ENCODE measurements around the gene C1orf216.
A peak's percentile ranks its signal among the peaks of the same experiment; 100 is the strongest.

C1orf216 gene, protein sequence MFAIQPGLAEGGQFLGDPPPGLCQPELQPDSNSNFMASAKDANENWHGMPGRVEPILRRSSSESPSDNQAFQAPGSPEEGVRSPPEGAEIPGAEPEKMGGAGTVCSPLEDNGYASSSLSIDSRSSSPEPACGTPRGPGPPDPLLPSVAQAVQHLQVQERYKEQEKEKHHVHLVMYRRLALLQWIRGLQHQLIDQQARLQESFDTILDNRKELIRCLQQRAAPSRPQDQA

DNA sequence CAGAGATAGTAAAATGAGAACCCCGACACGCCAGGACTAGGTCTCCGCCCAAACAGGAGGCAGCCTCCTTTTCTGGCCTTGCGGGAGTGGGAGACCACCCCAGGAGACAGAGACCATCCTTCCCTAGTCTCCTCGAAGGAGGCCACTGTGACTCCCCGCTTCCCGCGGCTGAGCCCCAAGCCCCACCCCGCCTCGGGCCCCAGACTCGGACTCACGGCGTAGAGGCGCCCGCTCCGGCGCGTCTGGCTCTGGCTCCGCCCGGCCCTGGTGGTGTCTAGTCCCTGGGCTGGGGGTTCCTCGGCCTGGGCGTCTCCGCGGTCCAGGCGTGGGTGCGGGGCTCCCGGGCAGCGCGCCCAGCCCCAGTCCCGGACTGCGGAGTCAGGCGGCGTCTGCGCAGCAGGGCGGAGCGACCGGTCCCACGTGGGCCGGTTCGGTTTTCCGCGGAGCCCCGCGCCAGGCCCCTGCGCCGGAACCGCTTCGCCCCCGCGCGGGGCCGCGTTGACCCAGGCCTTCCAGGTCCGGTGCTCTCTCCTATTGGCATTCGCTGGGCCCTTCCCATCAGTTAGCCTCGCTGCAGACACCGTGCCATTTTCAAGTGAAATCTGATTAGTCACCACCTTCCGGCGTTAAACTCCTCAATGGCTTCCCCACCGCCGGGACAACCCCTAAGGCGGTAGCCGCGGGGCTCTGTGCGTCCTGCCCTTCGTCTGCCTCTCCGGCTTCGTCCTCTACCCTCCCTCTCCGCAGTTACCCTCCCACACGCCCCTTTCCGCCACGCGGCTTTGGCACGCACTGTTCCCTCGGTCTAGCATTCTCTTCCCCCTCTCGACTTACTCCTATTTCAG is at the start of gene C1orf216:
Gene C1orf216, minus strand, starts transcription at position 393 of the 845 bp plus-strand sequence. CDS start 2,563 bp downstream, outside the sequence.
- Mint-ChIP-seq H3K9me3 (no peaks in the 10 kb centered on the region), H3K4me3 (peak within 1 kb of the TSS; percentile 83)

DNA sequence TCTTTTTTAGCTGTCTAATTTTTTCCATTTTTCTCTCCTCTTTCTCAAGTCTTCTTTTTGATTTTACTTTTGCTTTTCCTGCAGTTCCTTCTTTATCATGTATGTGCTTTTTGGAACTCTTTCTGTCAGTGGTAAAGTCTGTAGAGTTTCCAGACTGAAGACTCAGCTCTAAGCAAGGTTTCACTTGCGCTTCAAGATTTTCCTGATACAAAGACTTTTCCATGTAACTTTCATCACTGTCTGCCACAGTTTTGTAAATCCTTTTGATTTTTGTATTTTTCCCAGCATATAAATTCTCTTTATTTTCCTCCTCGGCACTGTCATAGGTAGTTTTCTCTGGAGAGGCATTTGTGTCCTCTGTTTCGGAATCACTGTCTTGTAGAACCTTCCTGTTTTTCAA is 45.6 kb upstream of the C1orf216 start:
- Mint-ChIP-seq H3K4me3 (no peak overlapping the region), H3K27ac (no peak overlapping the region), H3K9me3 (no peaks in the 10 kb centered on the region), H3K4me1 (no peaks in the 10 kb centered on the region), H3K36me3 (peaks cover 72% of the 10 kb centered on the region)
- ATAC-seq (no peak), DNase-seq (ENCODE audit: low spot score in 2 of 2) (no peak)

More for the DNA sequence above, at the start of gene C1orf216:
- H3K36me3 Mint-ChIP-seq: peaks cover 25% of the 10 kb centered on the region
- peak within 1 kb of the TSS; percentile 94 for H3K27ac Mint-ChIP-seq
- DNase-seq (ENCODE audit: low spot score in 2 of 2) (peak; percentile 61 to 83), ATAC-seq (peak; percentile 87)
- H3K4me1 Mint-ChIP-seq: peaks cover 46% of the 10 kb centered on the region

DNA sequence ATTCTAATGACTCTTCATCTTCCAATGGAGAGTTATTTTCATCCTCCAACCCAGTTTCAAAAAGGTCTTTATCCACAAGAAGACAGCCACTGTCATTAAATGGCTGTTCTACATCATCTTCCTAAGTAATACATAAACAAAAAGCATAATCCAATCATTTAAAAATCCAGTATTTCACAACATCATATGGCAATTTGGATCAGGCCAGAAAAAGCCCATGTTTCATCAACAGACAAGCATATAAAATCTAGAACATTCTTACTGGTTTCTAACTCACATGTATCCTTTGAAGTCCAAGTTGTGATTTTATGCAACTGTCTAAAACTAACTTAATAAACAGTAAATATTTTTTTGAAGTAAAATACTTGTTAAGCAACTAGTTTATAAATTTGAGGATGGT is 44.5 kb upstream of the C1orf216 start:
- ATAC-seq: no peak
- Mint-ChIP-seq H3K9me3 (no peaks in the 10 kb centered on the region), H3K4me1 (no peaks in the 10 kb centered on the region), H3K36me3 (peaks cover 69% of the 10 kb centered on the region), H3K4me3 (no peak overlapping the region), H3K27ac (no peak overlapping the region)
- no peak for DNase-seq (ENCODE audit: low spot score in 2 of 2)

DNA sequence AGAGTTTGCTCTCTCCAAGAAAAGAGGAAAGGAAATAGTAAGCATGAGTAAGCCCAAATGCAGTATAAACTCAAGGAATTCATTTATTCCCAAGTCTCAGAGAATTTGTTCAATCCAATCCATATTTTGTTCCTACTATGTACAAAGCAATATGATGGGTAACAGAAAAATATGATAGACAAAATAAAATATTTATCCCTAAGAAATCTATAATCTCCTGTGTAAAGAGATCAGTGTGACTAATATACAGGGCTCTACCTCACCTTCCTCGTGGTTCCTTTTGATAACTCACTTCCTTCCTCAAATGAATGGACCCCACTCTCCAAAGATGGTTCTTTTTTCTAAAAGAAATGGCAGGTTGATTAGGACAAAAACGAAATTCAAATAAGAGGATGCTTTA is 43.5 kb upstream of the C1orf216 start:
- H3K9me3 Mint-ChIP-seq: no peaks in the 10 kb centered on the region
- H3K36me3 Mint-ChIP-seq: peaks cover 76% of the 10 kb centered on the region
- DNase-seq (ENCODE audit: low spot score in 2 of 2): no peak
- ATAC-seq: no peak
- H3K4me1 Mint-ChIP-seq: no peaks in the 10 kb centered on the region
- H3K27ac Mint-ChIP-seq: no peak overlapping the region
- H3K4me3 Mint-ChIP-seq: no peak overlapping the region

DNA sequence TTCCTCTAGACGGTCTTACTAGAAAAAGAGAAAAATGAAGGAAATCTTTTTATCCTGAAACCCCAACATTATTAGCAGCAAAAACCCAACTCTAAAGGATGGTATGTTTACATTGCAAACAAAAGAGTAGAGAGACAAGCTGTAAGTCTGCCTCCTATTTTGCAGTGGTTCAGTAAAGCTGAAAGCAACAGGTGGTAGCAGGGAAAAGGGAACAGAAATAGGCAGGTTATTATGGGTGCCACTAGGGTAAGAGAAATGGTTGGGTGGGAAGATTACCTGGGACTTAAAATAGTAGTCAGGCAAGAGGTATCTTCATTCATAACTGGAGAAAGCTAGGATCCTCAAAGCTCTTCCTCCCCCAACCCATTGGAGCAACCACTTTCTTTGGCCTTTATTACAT is 37.4 kb upstream of the C1orf216 start:
- Mint-ChIP-seq H3K36me3 (peaks cover 54% of the 10 kb centered on the region), H3K4me1 (no peaks in the 10 kb centered on the region), H3K9me3 (no peaks in the 10 kb centered on the region), H3K4me3 (no peak overlapping the region), H3K27ac (no peak overlapping the region)
- ATAC-seq: no peak
- DNase-seq (ENCODE audit: low spot score in 2 of 2): no peak

DNA sequence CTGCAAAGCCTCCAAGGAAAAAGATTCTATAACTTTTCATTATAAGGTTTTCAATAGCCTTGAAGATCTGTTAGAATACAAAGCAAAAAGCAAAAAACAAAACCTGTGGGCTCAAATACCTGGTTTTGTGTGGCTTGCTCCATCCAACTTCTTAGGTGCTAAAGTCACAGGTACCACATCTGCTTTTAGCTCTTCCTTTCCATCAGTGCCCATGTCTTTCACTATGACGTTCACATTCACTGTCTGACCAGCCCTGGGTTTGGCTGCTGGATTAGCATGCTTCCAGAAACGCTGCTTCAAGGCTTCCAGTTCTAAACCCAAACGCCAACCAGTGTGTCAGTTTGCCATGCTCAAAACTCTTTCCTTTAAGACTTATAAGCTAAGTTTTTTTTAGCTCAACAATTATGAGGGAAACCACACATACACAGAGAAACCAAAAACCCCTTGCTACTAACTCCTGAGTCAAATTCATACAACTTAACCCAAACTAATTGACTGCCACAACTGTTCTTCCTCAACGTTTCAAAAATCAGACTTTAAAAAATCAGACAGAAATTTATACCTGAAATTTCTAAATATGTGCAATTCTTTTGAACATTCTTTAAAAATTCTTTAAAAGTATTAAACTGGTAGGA is 35.1 kb upstream of the C1orf216 start:
- no peak for ATAC-seq
- Mint-ChIP-seq H3K9me3 (no peaks in the 10 kb centered on the region), H3K4me1 (no peaks in the 10 kb centered on the region), H3K4me3 (no peak overlapping the region), H3K27ac (no peak overlapping the region), H3K36me3 (peaks cover 47% of the 10 kb centered on the region)
- no peak for DNase-seq (ENCODE audit: low spot score in 2 of 2)

DNA sequence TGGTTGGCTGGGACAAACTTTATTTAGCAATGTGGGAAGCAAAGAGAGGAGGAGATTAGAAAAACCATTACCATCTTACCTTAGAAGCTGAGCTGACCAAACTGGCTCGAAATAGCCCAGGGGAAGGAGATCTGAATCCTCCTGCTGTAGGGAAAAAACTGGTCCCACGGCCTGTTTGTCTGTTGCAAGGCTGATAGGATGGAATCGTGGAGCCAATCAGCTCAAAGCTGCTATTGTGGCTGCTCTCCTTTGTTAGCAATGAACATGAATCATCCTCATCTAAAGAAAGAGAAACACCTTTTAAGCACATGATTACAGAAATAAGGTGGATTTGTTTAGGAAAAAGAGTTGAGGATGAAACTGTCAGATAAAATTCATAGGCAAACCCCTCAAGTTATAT is 29.6 kb upstream of the C1orf216 start:
- DNase-seq (ENCODE audit: low spot score in 2 of 2) (no peak), ATAC-seq (no peak)
- no peaks in the 10 kb centered on the region for H3K9me3 Mint-ChIP-seq
- H3K4me1 Mint-ChIP-seq: no peaks in the 10 kb centered on the region
- H3K4me3 Mint-ChIP-seq: no peak overlapping the region
- H3K36me3 Mint-ChIP-seq: peaks cover 72% of the 10 kb centered on the region
- H3K27ac Mint-ChIP-seq: no peak overlapping the region

DNA sequence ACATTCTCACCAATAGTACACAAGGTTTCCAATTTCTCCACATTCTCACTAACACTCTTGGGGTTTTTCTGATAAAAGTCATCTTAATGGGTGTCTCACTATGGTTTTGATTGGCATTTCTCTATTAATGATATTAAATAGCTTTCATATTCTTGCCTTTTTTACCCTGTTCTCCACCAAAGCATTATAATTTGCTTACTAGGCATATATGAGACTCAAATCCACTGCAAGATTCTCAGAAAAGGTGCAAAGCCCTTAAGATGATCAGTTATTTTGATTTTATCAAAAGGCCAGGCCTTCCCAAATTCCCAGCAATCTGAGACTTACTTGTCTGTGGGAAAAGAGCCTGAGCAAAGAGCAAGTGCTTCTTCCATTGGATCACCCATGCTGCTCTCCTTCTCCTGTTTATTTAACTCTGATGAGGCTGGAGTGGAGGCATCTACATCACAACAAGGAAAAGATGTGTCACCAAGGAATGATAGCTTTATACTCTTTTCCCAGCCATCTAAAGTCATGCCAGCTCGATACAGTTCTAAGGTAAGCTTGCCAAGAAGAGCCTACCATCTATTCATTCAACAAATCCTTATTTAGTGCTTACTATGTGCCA is 26.5 kb upstream of the C1orf216 start:
- Mint-ChIP-seq H3K36me3 (peaks cover 89% of the 10 kb centered on the region), H3K4me3 (no peak overlapping the region), H3K9me3 (no peaks in the 10 kb centered on the region), H3K27ac (no peak overlapping the region), H3K4me1 (no peaks in the 10 kb centered on the region)
- DNase-seq (ENCODE audit: low spot score in 2 of 2) (no peak), ATAC-seq (no peak)

DNA sequence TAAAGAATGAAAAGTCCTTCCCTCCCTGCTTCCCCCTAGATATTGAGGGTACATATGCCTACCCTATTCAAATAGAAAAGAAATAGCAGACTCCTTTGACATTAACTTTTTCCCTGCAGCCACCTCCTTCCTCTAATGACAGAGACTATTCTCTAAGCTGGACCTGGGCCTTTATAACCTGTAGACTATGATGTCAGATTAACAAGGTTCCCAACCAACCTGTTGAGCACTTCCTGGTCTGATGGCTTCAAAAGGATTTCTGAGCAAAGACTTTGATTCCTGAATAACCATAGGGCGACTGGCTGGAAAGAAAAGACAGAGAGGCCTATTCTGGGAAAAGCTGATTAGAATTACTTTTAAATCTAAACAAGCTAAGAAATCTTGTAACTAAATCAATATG is 18.4 kb upstream of the C1orf216 start:
- no peaks in the 10 kb centered on the region for H3K9me3 Mint-ChIP-seq
- ATAC-seq: no peak
- no peak overlapping the region for H3K4me3 Mint-ChIP-seq
- H3K4me1 Mint-ChIP-seq: no peaks in the 10 kb centered on the region
- no peak overlapping the region for H3K27ac Mint-ChIP-seq
- peaks cover 90% of the 10 kb centered on the region for H3K36me3 Mint-ChIP-seq
- no peak for DNase-seq (ENCODE audit: low spot score in 2 of 2)

DNA sequence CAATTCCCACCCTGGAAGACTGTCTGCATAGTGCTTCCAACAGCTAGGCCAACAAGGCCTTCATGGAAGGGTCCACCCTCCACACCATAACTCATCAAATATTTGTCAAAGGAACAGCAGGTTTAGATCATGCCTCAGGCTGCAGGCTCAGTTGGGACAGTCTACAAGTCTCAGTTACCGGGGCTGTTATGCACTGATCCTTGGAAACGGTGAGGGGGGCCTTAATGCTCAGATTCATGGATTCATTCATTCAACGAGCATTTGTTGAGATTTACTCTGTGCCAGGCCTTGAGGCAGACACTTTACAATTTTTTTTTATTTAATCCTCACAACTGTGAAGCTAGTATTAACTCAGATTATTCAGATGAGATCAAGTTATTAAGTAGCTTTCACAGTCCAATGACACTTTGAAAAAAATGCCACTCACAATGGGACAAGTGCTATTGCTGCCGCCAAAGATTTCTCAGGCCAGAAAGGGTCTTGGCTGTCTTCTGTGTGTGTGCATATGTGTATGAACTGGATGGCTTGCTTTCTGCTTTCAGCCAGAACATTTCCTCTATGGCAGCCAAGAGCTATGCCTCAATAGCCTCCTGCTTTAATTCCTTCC is 8.9 kb upstream of the C1orf216 start:
- ATAC-seq: no peak
- Mint-ChIP-seq H3K4me1 (peaks cover 7% of the 10 kb centered on the region), H3K27ac (no peak overlapping the region)

DNA sequence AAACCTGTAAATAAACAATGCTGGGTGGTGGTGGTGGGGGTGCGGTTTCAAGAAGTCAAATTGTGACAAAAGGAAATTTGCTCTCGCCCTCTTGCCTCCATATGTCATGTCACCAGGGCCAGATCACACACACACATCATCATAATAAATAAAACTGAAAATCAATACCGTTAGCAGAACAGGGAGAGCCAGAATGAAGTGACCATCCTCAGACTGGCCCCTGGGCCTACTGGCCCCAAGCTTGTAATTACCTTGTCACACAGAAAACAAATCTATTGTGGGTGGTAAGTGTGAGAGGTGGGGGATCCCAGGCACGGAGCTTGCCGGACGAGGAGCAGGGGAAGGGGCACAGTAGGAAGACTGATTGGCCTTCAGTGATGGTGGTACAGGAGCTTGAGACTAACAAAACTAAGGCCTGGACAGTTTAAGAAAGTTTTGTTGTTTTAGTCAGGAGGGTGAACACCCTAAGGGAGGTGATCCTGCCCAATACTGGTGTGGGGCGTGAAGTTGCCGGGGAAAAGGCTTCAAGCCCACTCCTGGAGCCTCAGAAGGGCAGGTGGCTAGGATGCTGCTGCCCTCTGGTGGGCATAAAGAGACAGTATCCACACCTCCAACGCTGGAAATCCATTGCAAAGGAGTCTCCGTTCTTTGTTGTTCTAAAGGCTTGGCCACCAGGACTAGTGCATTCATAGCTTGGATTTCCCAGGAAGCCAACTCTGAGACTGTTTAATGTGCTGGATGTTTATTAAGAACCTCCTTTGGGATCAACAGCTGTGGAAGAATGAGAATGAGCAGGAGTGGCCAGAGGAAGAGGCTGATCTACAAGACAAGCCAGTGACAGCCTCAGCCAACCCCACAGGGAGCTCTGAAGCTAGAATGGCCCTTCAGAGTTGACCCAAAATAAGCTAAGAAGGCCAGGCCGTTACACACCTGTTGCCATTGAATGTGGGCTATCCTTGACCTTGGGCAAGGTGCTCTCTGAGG is 8.1 kb upstream of the C1orf216 start:
- DNase-seq (ENCODE audit: low spot score in 2 of 2) (peak; percentile 18 to 66), ATAC-seq (peak; percentile 84)
- Mint-ChIP-seq H3K4me1 (peaks cover 7% of the 10 kb centered on the region), H3K9me3 (no peaks in the 10 kb centered on the region), H3K36me3 (peaks cover 4% of the 10 kb centered on the region), H3K27ac (no peak overlapping the region), H3K4me3 (no peak overlapping the region)

More for the DNA sequence above, 8.9 kb upstream of the C1orf216 start:
- Mint-ChIP-seq H3K4me3 (no peak overlapping the region), H3K9me3 (no peaks in the 10 kb centered on the region), H3K36me3 (peaks cover 4% of the 10 kb centered on the region)
- DNase-seq (ENCODE audit: low spot score in 2 of 2): no peak

DNA sequence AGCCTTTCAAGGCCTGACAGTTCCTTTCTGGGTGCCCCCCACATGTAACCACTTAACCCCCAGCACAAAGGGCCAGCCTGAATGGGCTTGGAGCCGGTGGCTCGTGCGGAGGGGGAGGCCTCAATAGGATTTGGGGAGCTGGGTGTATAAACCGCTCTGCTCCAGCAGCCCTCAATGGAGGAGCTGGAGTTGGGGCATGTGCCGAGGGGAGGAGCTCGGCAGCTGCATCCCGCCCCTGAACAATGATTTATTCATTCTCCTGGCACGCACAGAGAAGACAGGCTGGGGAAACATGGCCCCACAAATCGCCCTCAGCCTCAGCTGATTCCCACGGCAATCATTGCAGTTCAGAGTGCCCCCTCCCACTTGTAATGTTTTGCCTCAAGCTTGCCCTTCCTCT is 6.9 kb upstream of the C1orf216 start:
- DNase-seq (ENCODE audit: low spot score in 2 of 2) (no peak), ATAC-seq (no peak)
- no peaks in the 10 kb centered on the region for H3K9me3 Mint-ChIP-seq
- H3K4me1 Mint-ChIP-seq: peaks cover 7% of the 10 kb centered on the region
- no peaks in the 10 kb centered on the region for H3K36me3 Mint-ChIP-seq
- H3K4me3 Mint-ChIP-seq: no peak overlapping the region
- H3K27ac Mint-ChIP-seq: no peak overlapping the region

DNA sequence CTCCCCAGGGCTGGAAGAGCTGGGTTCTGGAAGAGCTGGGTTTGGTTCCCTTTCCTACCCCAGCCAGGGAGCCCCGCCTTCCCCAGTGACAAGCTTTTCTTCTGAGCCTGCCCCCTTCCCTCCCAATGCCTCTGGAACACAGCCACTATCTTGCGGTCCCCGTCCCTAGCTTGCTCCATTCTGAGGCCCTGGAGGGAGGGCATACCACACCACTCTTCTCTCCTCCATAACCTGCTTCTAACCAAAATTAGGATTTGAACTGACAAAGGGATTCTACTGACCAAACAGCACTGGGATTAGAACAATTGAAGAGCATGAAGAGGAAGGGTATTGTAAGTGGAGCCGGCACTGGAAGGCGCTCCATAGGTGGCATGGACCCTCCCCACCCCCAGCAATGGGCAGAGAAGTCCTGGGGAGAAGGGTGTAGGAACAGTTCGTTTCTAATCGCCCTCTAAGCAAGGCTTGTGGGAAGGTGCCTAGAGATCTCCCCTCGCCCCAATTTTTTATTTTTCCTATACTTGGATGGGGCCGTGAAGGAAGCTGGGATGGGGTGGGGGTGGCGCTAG is 690 bp downstream of the C1orf216 start:
- Mint-ChIP-seq H3K27ac (peak overlapping the region; percentile 94), H3K36me3 (peaks cover 28% of the 10 kb centered on the region), H3K4me3 (peak overlapping the region; percentile 83), H3K4me1 (peaks cover 46% of the 10 kb centered on the region), H3K9me3 (no peaks in the 10 kb centered on the region)
- ATAC-seq: no peak
- DNase-seq (ENCODE audit: low spot score in 2 of 2): no peak

DNA sequence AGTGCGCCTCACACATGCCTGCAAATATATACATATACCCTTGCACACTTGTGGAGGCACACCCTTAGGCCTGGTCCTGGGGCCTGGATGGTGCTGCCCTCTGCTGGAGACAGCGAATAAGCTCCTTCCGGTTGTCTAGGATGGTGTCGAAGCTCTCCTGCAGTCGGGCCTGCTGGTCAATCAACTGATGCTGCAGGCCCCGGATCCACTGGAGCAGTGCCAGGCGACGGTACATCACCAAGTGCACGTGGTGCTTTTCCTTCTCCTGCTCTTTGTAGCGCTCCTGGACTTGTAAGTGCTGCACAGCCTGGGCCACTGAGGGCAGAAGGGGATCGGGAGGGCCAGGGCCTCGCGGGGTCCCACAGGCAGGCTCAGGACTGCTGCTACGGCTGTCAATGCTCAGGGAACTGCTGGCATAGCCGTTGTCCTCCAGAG is 3.1 kb downstream of the C1orf216 start:
- H3K9me3 Mint-ChIP-seq: no peaks in the 10 kb centered on the region
- peaks cover 46% of the 10 kb centered on the region for H3K4me1 Mint-ChIP-seq
- H3K27ac Mint-ChIP-seq: peak overlapping the region; percentile 3
- H3K36me3 Mint-ChIP-seq: peaks cover 28% of the 10 kb centered on the region
- ATAC-seq (peak; percentile 72), DNase-seq (ENCODE audit: low spot score in 2 of 2) (peak; percentile 69 to 87)
- H3K4me3 Mint-ChIP-seq: peak overlapping the region; percentile 83
